Osteoblast (primary cell): ENCODE results near the gene FBXL7. TPM values are rescaled to one million over a fixed set of nuclear protein-coding genes. Genes with fewer than 3 reads are reported as not detected.

Experiments
- DNase-seq: peaks from one replicate; pipeline ENCODE4 v3.0.0; 2011; ENCODE audit warnings: low spot score, mixed read lengths; ENCODE audit not compliant: insufficient read length; ENCODE audit errors: missing footprints
- H2AFZ ChIP-seq: 2 replicates; pipeline ENCODE4 v1.6.0; 2011; ENCODE audit warnings: mild to moderate bottlenecking, low read length
- H3K27ac ChIP-seq: 2 replicates; pipeline ENCODE4 v1.5.1; 2011; ENCODE audit warnings: mild to moderate bottlenecking, low read depth, low read length, moderate library complexity
- H3K27me3 ChIP-seq: 2 replicates; pipeline ENCODE4 v1.6.0; 2012; ENCODE audit warnings: mild to moderate bottlenecking, control low read depth, inconsistent platforms, low read length, moderate library complexity; ENCODE audit not compliant: insufficient read depth
- H3K36me3 ChIP-seq: 2 replicates; pipeline ENCODE4 v1.5.1; 2011; ENCODE audit warnings: mild to moderate bottlenecking, low read length, control low read depth, moderate library complexity; ENCODE audit not compliant: insufficient read depth
- H3K4me1 ChIP-seq: 2 replicates; pipeline ENCODE4 v1.5.1; 2011; ENCODE audit warnings: mild to moderate bottlenecking, low read length, control low read depth, moderate library complexity; ENCODE audit not compliant: insufficient read depth
- H3K4me2 ChIP-seq: 2 replicates; pipeline ENCODE4 v1.6.0; 2011; ENCODE audit warnings: mild to moderate bottlenecking, low read length; ENCODE audit not compliant: insufficient read depth
- H3K4me3 ChIP-seq: fragments of 200-600 bp; sonication (generic); 3 replicates; pipeline ENCODE4 v1.5.1; 2012; ENCODE audit warnings: mild to moderate bottlenecking, low read length, inconsistent platforms; ENCODE audit not compliant: insufficient read depth
- H3K79me2 ChIP-seq: 2 replicates; pipeline ENCODE4 v1.6.0; 2012; ENCODE audit warnings: mild to moderate bottlenecking, low read length, control low read depth, inconsistent platforms; ENCODE audit not compliant: insufficient read depth
- H3K9me3 ChIP-seq: 2 replicates; pipeline ENCODE4 v1.5.1; 2011; ENCODE audit warnings: low read depth, low read length, control low read depth
- H4K20me1 ChIP-seq: 2 replicates; pipeline ENCODE4 v1.6.0; 2012; ENCODE audit warnings: mild to moderate bottlenecking, low read length, control low read depth; ENCODE audit not compliant: insufficient read depth
- total RNA-seq: library from RNA; depleted of rRNA; stranded (reverse); fragments of >200 nt; gene quantifications from 2 replicates; pipeline ENCODE4 v1.2.3, GENCODE V29; 2012
- TF ChIP-seq, protein P1 (sequence below): IDR thresholded peaks from 2 replicates; pipeline ENCODE4 v1.5.1; 2011; ENCODE audit warnings: mild to moderate bottlenecking, low read depth, low read length, moderate library complexity; ENCODE audit errors: extremely low read depth

The FBXL7 gene
- total RNA-seq, 1 donor = 13.4 TPM

DNA sequence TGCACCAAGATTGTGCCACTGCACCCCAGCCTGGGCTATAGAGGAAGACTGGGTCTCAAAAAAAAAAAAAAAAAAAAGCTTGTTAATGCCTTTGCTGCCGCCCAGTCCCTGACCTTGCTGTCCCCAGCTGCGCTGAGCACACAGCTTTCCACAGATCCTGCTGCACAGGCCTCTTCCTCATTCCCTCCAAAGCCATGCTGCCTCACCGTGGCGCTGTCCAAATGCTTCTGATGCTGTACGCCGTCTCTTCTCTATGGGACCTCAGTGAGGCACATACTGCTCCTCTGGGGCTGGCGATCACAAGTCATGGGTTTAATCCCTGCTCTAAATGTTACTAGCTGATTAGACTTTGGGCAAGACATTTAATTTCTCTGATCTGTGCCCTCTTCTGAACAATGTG, 234.1 kb downstream of the FBXL7 start:
- Histone ChIP-seq H3K9me3 (no peaks in the 10 kb centered on the region), H3K27me3 (no peaks in the 10 kb centered on the region), H4K20me1 (peaks cover 18% of the 10 kb centered on the region), H3K4me3 (no peak overlapping the region), H2AFZ (no peak overlapping the region), H3K79me2 (peaks cover 8% of the 10 kb centered on the region), H3K27ac (no peak overlapping the region), H3K4me2 (no peak overlapping the region), H3K36me3 (no peaks in the 10 kb centered on the region), H3K4me1 (no peaks in the 10 kb centered on the region)
- TF ChIP-seq, protein P1, sequence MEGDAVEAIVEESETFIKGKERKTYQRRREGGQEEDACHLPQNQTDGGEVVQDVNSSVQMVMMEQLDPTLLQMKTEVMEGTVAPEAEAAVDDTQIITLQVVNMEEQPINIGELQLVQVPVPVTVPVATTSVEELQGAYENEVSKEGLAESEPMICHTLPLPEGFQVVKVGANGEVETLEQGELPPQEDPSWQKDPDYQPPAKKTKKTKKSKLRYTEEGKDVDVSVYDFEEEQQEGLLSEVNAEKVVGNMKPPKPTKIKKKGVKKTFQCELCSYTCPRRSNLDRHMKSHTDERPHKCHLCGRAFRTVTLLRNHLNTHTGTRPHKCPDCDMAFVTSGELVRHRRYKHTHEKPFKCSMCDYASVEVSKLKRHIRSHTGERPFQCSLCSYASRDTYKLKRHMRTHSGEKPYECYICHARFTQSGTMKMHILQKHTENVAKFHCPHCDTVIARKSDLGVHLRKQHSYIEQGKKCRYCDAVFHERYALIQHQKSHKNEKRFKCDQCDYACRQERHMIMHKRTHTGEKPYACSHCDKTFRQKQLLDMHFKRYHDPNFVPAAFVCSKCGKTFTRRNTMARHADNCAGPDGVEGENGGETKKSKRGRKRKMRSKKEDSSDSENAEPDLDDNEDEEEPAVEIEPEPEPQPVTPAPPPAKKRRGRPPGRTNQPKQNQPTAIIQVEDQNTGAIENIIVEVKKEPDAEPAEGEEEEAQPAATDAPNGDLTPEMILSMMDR = no peak
- no peak for DNase-seq

DNA sequence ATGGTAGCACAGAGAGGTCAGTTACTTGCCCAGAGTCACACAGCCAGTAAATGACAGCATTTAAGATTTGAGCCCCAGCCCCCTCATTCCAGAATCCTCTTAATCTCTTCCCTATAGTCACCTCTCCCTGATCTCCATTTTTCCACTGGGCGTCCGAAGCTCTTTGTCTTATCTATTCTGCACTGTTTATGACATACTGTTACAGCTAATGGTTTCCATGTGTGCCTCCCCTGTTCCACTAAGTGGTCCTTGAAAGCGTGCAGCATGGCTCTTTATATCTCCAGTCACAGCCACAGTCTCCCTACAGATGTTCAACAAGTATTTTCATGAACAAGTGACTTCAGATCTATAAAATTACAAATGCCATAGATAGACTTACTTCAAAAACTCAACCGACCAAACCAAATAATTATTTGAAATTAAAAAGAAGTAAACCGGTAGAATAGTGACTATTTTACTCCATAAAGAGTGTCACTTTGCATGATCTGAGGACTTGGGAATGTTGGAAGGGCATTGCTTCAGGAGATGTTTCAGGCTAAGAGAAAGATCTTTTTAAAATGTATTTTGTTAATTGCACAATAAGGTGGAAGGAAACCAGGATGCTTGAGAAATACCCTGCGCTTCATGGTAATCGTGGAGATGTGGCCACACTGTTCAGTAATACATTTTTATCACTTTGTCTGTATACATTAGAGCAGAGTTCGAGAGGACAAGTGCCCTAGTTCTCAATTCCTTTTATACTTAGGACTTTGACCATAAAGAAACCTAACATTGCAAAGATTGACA, 237.2 kb downstream of the FBXL7 start:
- DNase-seq = no peak
- Histone ChIP-seq H3K4me1 (peaks cover 9% of the 10 kb centered on the region), H3K27ac (no peak overlapping the region), H3K79me2 (peaks cover 8% of the 10 kb centered on the region), H2AFZ (no peak overlapping the region), H3K36me3 (no peaks in the 10 kb centered on the region), H3K9me3 (no peaks in the 10 kb centered on the region), H3K27me3 (no peaks in the 10 kb centered on the region), H3K4me3 (no peak overlapping the region), H3K4me2 (no peak overlapping the region), H4K20me1 (peaks cover 18% of the 10 kb centered on the region)
- TF ChIP-seq, protein P1 = no peak

DNA sequence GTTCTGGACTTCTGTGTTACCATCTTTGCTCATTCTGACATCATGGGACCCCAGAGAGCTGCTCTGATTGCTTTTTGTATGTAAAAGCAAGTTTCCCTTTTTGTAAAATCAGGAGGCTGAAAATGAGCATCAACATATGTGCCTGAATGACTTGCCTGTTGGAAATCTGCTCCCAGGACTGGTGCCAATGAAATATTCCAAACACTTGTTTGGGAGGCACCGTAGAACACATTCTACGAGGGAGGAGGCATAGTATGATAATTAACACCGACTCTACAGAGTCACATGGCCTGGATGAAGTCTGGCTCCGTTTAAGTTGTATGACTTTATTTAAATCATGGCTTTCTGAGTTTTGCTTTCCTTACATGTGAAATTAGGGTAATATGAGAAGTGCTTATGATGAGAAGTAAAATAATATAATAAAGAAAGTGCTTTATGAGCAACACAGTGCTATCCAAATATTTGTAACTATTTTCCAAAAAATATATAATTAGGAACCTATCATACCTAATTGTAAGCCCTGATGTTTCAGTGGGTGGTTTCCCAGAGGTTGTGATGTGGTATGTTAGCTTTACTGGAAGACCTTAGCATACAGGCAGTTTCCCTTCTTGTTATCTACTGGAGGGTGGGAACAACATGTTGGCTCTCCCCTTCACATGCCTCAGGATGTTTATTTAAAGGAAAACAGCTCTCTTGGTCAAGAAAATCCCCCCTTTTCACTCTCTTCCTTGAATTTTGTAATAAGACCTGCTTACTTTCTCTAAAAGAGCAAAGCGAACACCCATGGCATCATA, 238.1 kb downstream of the FBXL7 start:
- H4K20me1 ChIP-seq = peaks cover 18% of the 10 kb centered on the region

More for the DNA sequence above, 238.1 kb downstream of the FBXL7 start:
- Histone ChIP-seq H3K27ac (no peak overlapping the region), H3K79me2 (peaks cover 8% of the 10 kb centered on the region), H3K27me3 (no peaks in the 10 kb centered on the region), H3K4me3 (no peak overlapping the region), H3K9me3 (no peaks in the 10 kb centered on the region), H3K4me1 (peaks cover 9% of the 10 kb centered on the region), H3K4me2 (no peak overlapping the region), H2AFZ (no peak overlapping the region), H3K36me3 (no peaks in the 10 kb centered on the region)
- no peak for DNase-seq
- TF ChIP-seq, protein P1 = no peak
